GM19035 (cell line): Measurements from ENCODE around the gene RER1.
"Not testable (repeated sequence)": the region's sequence is repeated elsewhere in the genome, so short reads cannot be mapped to it uniquely, and the experiment has no call there.

Experiments used
- ATAC-seq: cut with Tn5 transposase; IDR thresholded peaks from one replicate; pipeline ENCODE4 v1.9.1; 2021; ENCODE audit not compliant: unreplicated experiment

Gene RER1

DNA sequence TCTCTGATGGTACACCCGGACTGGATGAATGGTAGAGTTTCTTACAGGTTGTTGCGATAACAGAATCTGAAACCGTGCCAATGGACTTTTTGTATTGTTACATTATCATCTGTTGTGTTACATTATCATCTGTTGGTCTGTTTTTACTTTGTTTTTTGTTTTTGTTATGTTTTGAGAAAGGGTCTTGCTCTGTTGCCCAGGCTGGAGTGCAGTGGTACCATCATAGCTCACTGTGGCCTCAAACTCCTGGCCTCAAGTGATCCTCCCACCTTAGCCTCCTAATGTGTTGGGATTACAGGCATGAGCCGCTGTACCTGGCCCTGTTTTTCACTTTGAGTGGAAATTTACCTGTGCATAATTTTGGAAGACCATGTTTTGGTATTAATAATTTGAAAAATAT, 30.9 kb downstream of the RER1 start:
- ATAC-seq: no peak

DNA sequence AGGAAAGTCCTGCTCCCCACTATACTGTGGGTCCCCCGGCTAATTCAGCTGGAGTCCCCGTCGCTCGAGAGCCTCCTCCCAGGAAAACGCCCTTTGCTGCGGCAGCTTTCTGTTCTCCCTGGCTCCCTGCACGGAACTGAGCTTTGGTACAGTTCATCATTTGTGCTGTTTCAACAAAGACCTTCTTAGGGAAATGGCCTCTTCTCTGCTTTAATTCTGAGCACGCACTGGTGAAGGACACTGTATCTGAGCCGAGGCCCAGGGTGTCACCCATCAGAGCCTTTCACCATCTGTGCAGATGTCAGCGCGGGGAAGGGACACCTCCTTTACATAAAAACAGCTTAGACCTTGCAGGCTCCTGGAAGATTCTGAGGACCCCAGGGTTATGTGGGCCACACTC, 34.3 kb downstream of the RER1 start:
- ATAC-seq: no peak

DNA sequence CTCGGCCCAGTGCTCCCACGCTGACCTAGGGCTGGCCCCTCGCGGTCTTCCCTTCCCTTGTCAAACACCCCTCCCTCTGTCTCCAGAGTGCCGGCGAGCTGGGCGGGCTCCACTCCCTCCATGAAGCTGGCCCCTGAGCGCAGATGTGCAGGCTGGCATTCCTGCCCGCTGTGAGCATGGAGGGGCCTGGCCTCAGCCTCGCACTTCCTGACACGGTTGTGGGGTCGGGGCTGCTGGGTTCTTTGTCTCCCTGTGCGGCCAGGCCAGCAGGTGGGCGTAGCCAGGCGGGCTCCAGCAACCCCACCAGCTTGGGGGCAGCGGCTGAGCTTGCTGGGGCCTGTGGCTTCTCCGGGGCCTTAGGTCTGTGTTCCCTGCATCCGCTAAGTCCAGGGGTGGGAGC, 34.9 kb downstream of the RER1 start:
- no peak for ATAC-seq

DNA sequence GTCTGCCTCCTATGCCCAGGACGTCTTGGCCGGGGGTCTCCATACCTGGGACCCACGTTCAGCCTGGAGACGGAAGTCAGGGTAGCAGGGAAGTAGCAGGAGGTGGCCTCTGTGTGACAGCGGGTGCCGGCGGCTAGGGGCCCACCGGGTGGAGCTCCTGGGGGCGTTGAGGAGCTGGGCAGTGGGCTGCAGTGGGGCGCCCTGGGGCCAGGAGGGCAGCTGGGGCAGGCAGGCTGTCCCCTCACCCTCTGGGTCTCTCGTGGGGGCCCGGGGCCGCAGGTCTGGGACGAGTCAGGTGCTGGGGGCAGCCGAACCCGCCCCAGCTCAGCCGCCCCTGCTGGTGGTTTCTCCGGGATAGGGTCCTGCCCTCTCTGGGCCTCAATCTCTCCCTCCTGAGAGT, 35.4 kb downstream of the RER1 start:
- ATAC-seq: no peak

DNA sequence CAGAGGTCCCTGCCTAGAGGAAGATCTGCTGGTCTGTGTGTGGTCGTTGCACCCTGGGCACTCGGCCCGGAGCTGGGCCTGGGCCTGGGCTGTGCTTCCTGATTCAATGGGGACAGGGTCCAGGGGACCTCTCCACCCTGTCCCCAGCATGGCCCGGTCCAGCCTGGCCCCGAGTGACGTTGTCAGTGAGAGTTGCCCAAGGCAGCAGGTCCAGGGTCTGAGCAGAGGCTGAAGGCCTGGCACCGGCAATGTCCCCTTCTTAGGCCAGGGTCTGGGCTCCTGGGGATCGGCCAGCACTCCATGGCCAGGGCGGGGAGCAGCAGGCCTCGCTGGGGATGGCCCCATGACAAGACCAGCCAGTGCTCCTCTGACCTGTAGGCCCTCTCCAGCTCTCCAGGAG, 36.3 kb downstream of the RER1 start:
- ATAC-seq: no peak

DNA sequence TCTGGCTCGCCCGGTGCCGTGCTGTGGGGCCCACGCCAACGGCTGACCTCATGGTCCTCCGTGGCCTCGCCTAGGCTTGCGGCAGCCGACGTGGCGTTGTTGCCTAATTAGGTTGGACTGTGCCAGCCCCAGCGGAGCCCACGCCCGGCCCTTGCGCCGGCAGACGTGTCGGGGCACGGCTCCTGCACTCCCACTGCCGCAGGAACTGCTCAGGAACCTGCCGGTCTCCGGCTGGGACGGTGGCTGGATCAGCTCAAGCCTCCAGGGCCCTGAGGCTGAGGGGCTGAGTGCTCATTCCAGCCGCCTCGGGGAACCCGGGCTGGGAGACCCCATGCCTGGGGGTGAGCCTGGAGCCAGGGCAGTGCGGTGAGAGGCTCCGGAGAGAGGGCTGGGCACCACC, 36.8 kb downstream of the RER1 start:
- no peak for ATAC-seq

DNA sequence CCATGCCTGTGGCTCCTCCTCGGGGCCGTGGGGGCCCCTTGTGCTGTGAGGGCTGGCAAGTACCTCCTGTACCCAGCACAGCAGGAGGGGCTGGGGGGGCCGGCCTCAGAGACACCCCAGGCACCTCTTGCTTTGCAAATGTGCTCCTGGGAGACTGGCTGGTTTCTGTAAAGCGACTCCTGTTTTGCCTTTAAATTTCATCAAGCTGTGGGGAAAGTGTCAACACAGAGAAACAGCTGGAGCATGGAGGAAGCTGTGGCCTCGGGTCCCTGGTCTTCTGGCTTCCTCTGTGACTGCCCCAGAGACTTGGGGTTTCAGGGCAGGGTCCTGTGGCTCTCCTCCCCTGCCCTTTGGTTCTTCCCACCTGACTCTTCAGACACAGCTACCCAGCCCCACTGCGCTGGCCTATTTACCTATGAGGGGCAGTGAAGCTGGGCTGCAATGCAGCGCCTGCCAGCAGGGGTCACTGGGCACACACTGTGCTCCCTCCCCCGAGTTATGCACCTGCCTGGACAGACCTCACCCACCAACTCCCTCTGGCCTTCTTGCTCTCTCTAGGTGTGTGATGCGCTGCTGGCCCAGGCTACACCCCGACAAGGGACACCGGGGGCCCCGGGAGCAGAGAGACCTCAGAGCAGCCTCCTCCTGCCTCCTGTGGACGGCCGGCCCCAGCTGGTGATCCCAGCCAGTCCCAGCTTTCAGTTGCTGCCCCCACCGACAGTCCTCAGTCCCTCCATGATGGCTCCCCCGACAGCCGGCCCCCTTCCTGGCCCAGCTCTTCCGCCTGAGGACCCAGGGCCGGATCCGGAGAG, 38.3 kb downstream of the RER1 start:
- ATAC-seq: no peak

DNA sequence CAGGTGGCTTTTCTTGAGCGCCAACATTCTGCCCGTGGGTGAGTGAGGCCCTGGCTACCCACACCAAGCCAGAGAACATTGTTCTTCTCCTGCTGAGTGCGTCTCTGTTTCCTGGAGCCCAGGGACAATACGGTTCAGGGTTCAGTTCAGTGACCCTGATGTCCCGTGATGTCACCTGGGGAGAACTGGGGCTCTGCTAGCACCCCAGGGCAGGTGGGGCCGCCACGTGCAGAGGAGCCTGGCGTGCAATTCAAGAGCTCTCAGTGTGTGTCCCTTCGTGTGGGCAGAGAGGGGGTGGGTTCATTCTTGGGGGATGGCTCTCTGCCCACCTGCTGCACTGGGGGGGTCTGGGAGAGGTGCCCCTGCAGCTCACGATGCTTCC, 38.9 kb downstream of the RER1 start:
- ATAC-seq: no peak

DNA sequence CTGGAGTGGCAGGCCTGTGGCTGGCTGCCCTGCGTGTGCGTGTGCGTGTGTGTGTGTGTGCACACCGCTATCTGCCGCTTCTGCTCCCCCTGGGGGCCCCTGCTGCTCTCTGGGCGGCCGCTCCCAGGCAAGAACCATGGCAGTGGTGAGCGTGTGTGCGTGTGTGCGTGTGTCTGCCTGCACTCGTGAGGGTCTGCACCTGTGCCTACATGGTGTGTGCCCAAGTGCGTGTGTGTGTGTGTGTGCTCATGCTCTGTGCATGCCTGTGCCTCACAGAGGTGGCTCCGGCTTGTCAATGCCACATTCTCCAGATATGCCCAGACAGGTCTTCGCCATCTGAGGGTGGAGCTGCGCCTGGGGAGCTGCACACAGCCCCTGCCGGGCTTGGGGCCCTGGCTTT, 39.5 kb downstream of the RER1 start:
- ATAC-seq: no peak

DNA sequence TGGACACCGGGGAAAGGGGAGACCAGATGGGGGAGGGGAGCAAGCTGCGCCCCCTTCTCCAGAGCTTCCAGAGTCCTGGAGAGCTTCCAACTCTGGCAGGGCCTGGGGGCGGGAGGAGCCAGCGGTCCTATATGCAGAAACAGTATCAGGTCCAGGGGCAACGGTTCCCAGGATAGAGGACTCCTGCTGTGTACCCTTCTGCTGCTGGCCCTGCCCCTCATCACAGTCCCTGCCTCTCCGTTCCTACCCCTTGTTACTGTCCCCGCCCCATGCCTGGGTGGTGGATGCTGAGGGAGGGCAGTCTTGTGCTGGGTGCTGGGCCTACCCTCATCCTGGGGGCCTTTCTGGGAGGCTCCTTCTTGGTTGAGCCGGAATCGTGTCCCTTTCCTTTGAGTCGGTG, 39.9 kb downstream of the RER1 start:
- no peak for ATAC-seq

DNA sequence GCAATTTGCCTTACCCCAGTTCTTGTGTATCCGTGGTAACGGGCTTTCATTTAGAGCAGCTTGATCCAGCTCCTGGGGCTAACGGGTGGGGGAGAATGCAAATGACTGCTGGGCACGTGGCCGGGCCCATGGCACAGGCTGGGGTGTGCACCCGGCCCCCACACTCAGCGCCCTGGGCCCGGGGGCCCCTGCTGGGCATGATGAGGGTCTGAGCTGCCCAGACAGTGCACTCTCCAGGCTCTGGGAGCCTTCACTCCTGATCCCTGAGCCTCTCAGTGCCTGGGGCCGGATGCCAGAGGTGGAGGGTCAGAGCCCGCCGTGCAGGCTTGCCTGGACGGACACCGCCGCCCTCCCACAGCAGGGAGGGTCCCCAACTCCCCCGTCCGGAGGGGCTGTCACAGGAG, 40.8 kb downstream of the RER1 start:
- no peak for ATAC-seq

DNA sequence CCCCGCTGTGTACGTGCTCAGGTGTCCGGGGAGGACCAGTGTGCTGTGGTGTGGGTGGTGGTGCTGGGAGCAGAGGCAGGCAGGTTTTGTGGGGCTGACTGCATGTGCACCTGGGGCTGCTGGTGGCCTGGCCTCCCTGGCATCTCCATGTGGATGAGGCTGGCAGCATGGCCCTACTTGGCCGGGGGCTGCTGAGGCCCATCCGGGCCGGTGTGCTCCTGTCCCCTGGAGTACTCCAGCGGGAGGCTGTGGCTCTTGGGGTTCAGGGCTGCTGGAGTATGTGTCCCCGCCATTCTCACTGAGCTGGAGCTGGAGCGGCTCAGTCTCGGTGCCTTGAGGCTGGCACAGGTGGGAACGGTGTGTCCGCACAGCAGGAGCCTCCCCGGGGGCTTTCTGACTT, 41.6 kb downstream of the RER1 start:
- no peak for ATAC-seq

DNA sequence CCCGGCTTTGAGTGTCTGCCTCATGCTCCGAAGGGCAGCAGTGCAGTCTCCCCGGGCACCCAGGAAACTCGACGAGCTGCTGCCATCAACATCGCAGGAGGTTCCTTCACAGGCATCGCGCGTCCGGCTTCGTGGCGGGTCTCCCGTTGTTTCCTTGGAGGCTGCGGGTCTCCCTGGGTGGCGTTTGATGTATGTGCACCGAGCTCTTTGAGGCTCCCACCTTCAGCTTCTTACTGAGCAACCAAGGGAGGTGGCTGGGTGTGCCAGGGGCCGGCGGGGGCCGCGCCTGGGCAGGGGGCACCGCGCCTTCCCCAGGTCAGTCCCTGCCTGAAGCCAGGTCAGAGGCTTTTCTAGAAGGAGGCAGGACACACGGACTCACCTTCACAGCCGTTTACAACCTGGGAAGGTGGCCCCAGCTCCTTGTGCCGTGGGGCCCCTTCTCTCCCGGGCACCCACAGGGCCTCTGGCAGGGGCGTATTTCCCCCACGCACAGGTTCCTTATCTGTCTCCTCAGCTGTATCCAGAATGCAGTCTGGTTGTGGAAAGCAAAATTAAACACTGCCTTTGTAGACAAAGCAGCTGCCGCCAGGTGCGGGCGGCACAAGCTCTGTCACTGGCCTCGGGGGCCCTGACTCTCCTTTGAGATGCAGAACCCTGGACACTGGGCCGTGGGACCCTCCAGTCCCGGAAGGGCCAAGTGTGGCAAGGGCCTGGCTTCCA, 42.5 kb downstream of the RER1 start:
- no peak for ATAC-seq

DNA sequence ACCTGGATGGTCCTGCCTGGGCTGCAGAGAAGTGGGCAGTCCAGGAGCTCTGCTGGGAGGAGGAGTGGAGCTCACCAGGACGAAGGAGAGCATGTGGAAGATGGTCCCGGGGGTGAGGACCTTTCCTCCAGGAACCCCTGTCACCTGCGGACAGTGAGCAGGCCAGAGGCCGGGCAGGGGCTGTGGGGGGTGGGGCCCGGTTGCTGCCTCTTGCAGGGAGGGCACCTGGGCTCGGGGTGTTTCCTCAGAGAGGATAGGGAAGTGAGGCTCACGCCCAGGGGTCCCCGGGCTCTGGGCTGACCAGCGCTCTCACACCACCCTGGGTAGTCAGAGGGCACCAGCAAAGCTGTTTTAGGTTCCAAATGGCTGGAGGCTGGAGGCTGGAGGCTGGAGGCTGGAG, 43.5 kb downstream of the RER1 start:
- ATAC-seq: no peak

DNA sequence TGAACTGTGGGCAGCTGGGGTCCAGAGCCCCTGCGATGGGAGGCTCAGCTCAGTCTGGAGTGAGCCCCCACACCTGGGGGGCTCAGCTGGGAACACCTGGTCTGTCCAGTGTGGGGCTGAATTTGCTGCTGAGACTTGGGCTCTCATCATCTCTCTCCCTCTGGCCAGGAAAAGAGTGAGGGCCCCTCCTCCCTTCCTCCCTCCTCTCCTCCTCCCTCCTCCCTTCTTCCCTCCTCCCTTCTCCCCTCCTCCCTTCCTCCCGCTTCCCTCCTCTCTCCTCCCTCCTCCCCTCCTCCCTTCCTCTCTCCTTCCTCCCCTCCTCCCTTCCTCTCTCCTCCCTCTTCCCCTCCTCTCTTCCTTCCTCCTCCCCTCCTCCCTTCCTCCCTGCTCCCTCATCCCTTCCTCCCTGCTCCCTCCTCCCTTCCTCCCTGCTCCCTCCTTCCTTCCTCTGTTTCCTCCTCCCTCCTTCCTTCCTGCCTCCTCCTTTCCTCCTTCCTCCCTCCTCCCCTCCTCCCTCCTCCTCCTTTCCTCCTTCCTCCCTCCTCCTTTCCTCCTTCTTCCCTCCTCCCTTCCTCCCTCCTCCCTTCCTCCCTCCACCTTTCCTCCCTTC, 44.2 kb downstream of the RER1 start:
- ATAC-seq: no peak

DNA sequence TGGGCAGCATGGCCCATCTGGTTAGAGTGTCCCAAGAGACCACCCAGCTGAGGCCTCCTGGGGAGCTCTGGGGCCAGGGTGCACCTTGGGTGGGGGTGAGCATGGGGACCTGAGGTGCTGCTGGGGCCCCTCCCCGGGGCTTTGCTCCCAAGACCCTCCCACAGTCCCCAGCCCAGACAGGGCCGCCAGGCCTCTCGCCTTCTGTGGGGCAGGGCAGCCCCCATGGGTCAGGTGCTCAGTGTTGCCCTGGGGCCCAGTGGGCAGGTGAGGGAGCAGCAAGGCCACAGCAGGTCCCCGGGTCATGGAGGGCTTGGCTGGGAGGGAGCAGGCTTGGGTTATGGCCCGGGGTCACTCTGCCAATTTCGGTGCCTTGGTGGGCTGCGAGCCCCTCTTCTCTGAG, 45.2 kb downstream of the RER1 start:
- no peak for ATAC-seq

DNA sequence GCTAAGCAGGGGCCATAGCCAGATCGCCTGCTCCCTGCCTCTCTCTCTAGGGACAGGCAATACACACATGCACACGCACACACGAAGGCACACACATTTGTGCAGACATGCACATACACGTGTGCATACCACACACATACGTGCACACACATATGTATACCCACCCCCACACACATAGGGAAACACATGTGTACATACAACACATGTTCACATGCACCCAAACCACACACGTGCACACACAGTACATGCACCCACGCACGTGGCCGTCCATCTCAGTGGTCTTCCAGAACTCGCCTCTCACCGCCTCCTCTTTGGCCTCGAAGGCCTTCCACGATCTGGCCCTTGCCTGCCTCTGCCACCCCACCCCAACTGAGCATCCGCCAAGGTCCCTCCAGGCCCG, 46.0 kb downstream of the RER1 start:
- no peak for ATAC-seq

DNA sequence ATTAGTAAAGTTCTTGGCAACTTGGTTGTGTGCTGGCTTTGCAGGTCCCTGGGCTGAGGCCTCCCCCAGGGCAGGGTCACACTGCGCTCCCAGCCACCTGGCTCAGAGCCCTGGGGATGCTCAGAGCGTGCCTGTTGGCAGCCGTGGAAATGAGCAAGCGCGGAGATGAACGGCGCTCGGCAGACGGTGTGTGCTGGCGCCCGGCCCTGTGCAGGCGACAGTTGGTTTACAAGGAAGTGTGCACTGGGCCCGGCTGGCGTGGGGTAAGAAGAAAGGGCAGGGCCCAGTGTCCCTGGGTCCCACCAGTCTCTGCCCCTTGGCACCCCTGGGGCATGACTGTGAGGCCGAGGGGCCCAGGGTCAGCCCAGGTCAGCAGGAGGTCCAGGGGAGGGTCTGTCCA, 46.4 kb downstream of the RER1 start:
- ATAC-seq: no peak

DNA sequence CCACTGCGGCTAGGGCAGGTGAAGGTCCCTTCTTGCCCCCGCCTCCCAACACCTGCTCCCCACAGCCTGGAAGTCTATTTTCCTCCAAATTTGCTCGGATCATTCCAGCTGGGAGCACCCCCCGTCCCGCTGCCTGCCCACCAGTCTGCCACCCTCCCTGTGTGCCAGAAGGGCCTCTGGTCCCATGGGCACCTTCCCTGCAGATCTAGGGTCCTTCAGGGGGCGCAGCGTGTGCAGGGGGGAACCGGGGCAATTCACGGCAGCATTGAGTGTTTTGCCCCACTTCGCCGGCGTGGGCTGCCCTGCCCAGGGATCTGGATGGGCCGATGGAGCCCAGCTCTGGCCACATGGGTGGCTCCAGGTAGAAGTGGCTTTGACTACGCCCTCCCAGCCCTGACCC, 47.0 kb downstream of the RER1 start:
- ATAC-seq: no peak

DNA sequence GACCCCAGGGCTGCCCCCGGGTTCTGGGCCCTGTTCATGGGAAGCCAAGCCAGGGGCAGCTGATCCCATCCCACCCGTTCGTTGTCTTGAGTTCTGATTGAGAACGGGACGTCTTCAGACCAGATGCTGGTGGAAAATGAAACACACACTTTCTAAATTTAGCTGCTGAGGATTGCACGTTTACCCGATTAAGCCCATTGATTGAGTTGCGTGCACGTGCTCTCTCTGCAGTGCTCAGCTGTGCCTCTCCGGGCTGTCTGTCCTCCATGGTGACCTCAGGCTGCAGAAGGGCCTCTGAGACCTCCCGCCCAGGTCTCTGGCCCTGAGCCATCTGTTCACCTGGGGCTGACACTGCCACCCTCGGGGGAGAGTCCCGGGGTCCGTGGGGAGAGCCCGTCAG, 47.7 kb downstream of the RER1 start:
- no peak for ATAC-seq

DNA sequence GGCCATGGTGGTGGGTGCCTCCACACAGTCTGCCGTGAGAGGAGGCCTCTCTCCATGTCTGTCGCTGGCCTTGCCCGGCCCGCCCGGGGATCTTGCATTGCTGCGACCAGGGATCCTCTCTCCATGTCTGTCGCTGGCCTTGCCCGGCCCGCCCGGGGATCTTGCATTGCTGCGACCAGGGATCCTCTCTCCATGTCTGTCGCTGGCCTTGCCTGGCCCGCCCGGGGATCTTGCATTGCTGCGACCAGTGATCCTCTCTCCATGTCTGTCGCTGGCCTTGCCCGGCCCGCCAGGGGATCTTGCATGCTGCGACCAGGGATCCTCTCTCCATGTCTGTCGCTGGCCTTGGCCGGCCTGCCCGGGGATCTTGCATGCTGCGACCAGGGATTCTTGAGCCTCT, 48.7 kb downstream of the RER1 start:
- not testable (repeated sequence) for ATAC-seq

DNA sequence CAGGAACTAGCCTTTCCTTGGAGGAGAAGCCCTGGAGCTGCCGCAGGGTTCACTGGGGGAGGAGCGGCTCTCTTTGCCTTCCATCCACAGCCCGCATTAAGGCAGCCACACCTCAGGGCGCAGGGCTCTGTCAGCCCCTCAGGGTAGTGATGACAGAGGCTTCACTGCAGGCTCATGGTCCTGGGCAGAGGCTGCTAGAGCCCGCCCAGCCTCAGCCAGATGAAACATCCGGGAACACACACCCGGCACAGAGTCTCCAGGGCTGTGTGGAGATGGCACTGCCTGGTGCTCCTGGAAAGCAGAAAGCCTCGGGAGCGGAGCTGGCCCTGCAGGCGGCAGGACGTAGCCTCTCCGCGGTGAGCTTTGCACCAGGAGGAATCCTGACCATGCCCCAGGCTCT, 50.1 kb downstream of the RER1 start:
- ATAC-seq: no peak
